IPS DF 6.9 (cell line): ENCODE measurements around the gene CHST11.

ENCODE experiments used
- DNase-seq: peaks from one replicate; pipeline ENCODE4 v3.0.0-alpha.2; 2013; ENCODE audit warnings: low read depth, low spot score
- H3K27ac ChIP-seq: one replicate; pipeline ENCODE4 v1.5.1; 2013; ENCODE audit warnings: low read length, control low read depth
- H3K27me3 ChIP-seq: 2 replicates; pipeline ENCODE4 v1.6.1; 2013; ENCODE audit warnings: mild to moderate bottlenecking, low read length; ENCODE audit not compliant: control insufficient read depth, insufficient read depth
- H3K36me3 ChIP-seq: 2 replicates; pipeline ENCODE4 v1.6.1; 2013; ENCODE audit warnings: low read length; ENCODE audit not compliant: control insufficient read depth, insufficient read depth
- H3K4me1 ChIP-seq: 2 replicates; pipeline ENCODE4 v1.6.1; 2013; ENCODE audit warnings: low read length; ENCODE audit not compliant: control insufficient read depth, insufficient read depth
- H3K4me3 ChIP-seq: 2 replicates; pipeline ENCODE4 v1.5.1; 2013; ENCODE audit warnings: mild to moderate bottlenecking, low read length
- H3K9me3 ChIP-seq: 2 replicates; pipeline ENCODE4 v1.6.1; 2013; ENCODE audit warnings: low read length, inconsistent platforms; ENCODE audit not compliant: control insufficient read depth, insufficient read depth
- WGBS: extraction: QIAGEN DNeasy Blood & Tissue Kit; methylation state at CpG from one replicate; pipeline ENCODE4 v1.1.7; 2013; ENCODE audit warnings: mixed read lengths, missing lambda C conversion rate; ENCODE audit not compliant: insufficient read length, insufficient coverage; 5-methylcytosine and 5-hydroxymethylcytosine counted together

Gene CHST11

GRCh38 chr12:104469066-104469465 is 12.3 kb downstream of the CHST11 start:
- WGBS = no CpG with 5 or more reads among the region's 4 CpGs
- Histone ChIP-seq H3K4me1 (0 out of 2 replicates have a peak, but pooled peaks cover 1% of the 10 kb centered on the region), H3K9me3 (no peaks in the 10 kb centered on the region), H3K27me3 (no peaks in the 10 kb centered on the region; the same call in 1 of the 2 replicates), H3K36me3 (no peaks in the 10 kb centered on the region), H3K27ac (no peak overlapping the region), H3K4me3 (no peak overlapping the region)
- no peak for DNase-seq

- Histone ChIP-seq H3K9me3 (no peaks in the 10 kb centered on the region), H3K4me3 (no peak overlapping the region), H3K27me3 (no peaks in the 10 kb centered on the region; the same call in 1 of the 2 replicates), H3K4me1 (0 out of 2 replicates have a peak, but pooled peaks cover 1% of the 10 kb centered on the region), H3K36me3 (no peaks in the 10 kb centered on the region), H3K27ac (no peak overlapping the region)
- no peak for DNase-seq
- WGBS = no CpG with 5 or more reads among the region's 1 CpG
These were observed 12.8 kb downstream of the CHST11 start for GRCh38 chr12:104469523-104469922.

- Histone ChIP-seq H3K27ac (no peak overlapping the region), H3K36me3 (no peaks in the 10 kb centered on the region), H3K9me3 (no peaks in the 10 kb centered on the region), H3K4me1 (0 out of 2 replicates have a peak, but pooled peaks cover 1% of the 10 kb centered on the region), H3K4me3 (no peak overlapping the region), H3K27me3 (no peaks in the 10 kb centered on the region; the same call in 1 of the 2 replicates)
- DNase-seq = no peak
- WGBS = no CpG with 5 or more reads among the region's 1 CpG
These were observed 13.8 kb downstream of the CHST11 start for GRCh38 chr12:104470521-104470920.

- DNase-seq = no peak
- Histone ChIP-seq H3K9me3 (no peaks in the 10 kb centered on the region), H3K4me3 (no peak overlapping the region), H3K27me3 (no peaks in the 10 kb centered on the region; the same call in 1 of the 2 replicates), H3K27ac (no peak overlapping the region), H3K4me1 (0 out of 2 replicates have a peak, but pooled peaks cover 1% of the 10 kb centered on the region), H3K36me3 (no peaks in the 10 kb centered on the region)
- WGBS = no CpG with 5 or more reads among the region's 3 CpGs
These were observed 14.6 kb downstream of the CHST11 start for GRCh38 chr12:104471336-104471735.

GRCh38 chr12:104472748-104473147 is 16.0 kb downstream of the CHST11 start:
- WGBS = no CpG with 5 or more reads among the region's 4 CpGs
- no peak for DNase-seq
- Histone ChIP-seq H3K27me3 (no peaks in the 10 kb centered on the region), H3K36me3 (no peaks in the 10 kb centered on the region), H3K4me3 (no peak overlapping the region), H3K27ac (no peak overlapping the region), H3K4me1 (0 out of 2 replicates have a peak, but pooled peaks cover 1% of the 10 kb centered on the region), H3K9me3 (no peaks in the 10 kb centered on the region)

GRCh38 chr12:104473374-104473983 is 16.7 kb downstream of the CHST11 start:
- no peaks in the 10 kb centered on the region for H3K36me3 ChIP-seq
- H3K9me3 ChIP-seq = no peaks in the 10 kb centered on the region
- 0 out of 2 replicates have a peak, but pooled peaks cover 1% of the 10 kb centered on the region for H3K4me1 ChIP-seq
- no peak for DNase-seq
- no peak overlapping the region for H3K27ac ChIP-seq
- H3K4me3 ChIP-seq = no peak overlapping the region
- no CpG with 5 or more reads among the region's 10 CpGs for WGBS
- no peaks in the 10 kb centered on the region for H3K27me3 ChIP-seq

- H3K4me1 ChIP-seq = 0 out of 2 replicates have a peak, but pooled peaks cover 1% of the 10 kb centered on the region
These were observed 18.5 kb downstream of the CHST11 start for GRCh38 chr12:104475271-104475670.

GRCh38 chr12:104477510-104478390 is 21.0 kb downstream of the CHST11 start:
- WGBS = no CpG with 5 or more reads among the region's 6 CpGs
- H3K27ac ChIP-seq = no peak overlapping the region
- no peaks in the 10 kb centered on the region for H3K36me3 ChIP-seq
- no peaks in the 10 kb centered on the region for H3K27me3 ChIP-seq
- no peak overlapping the region for H3K4me3 ChIP-seq
- no peaks in the 10 kb centered on the region for H3K4me1 ChIP-seq
- no peak for DNase-seq
- no peaks in the 10 kb centered on the region for H3K9me3 ChIP-seq

More at GRCh38 chr12:104475271-104475670, 18.5 kb downstream of the CHST11 start:
- Histone ChIP-seq H3K9me3 (no peaks in the 10 kb centered on the region), H3K27me3 (no peaks in the 10 kb centered on the region), H3K36me3 (no peaks in the 10 kb centered on the region), H3K27ac (no peak overlapping the region), H3K4me3 (no peak overlapping the region)
- no peak for DNase-seq
- WGBS = no CpG with 5 or more reads among the region's 1 CpG

GRCh38 chr12:104478396-104479122 is 21.8 kb downstream of the CHST11 start:
- Histone ChIP-seq H3K4me3 (no peak overlapping the region), H3K27ac (no peak overlapping the region), H3K4me1 (no peaks in the 10 kb centered on the region)

GRCh38 chr12:104479123-104479662 is 22.4 kb downstream of the CHST11 start:
- H3K27me3 ChIP-seq = no peaks in the 10 kb centered on the region
- WGBS = no CpG with 5 or more reads among the region's 3 CpGs

More at GRCh38 chr12:104478396-104479122, 21.8 kb downstream of the CHST11 start:
- H3K27me3 ChIP-seq = no peaks in the 10 kb centered on the region
- H3K9me3 ChIP-seq = no peaks in the 10 kb centered on the region
- no peak for DNase-seq
- H3K36me3 ChIP-seq = no peaks in the 10 kb centered on the region
- WGBS = no CpG with 5 or more reads among the region's 8 CpGs

More at GRCh38 chr12:104479123-104479662, 22.4 kb downstream of the CHST11 start:
- DNase-seq = no peak
- no peaks in the 10 kb centered on the region for H3K4me1 ChIP-seq
- no peak overlapping the region for H3K4me3 ChIP-seq
- H3K36me3 ChIP-seq = no peaks in the 10 kb centered on the region
- no peaks in the 10 kb centered on the region for H3K9me3 ChIP-seq
- H3K27ac ChIP-seq = no peak overlapping the region
